ENCODE results near the gene NPC1L1. TPM values are rescaled to one million over a fixed set of nuclear protein-coding genes. Genes with fewer than 3 reads are reported as not detected.
"Not testable (repeated sequence)": the region's sequence is repeated elsewhere in the genome, so short reads cannot be mapped to it uniquely, and the experiment has no call there.

Gene NPC1L1
- total RNA-seq, 1 experiment from 2014 or later = not detected

- no peak for DNase-seq
- H3K9me3 ChIP-seq (replicated peaks) = peaks cover 6% of the 10 kb centered on the region; the same call in 1 of the 2 replicates
- H3K36me3 ChIP-seq = no peaks in the 10 kb centered on the region
- no peak overlapping the region for H3K27ac ChIP-seq
- no peaks in the 10 kb centered on the region for H3K4me1 ChIP-seq
- H3K27me3 ChIP-seq = no peaks in the 10 kb centered on the region
- no peak overlapping the region for H3K4me3 ChIP-seq
These were observed 29.2 kb downstream of the NPC1L1 start for GRCh38 chr7:44511863-44512468.

GRCh38 chr7:44511236-44511635 is 29.9 kb downstream of the NPC1L1 start:
- H3K9me3 ChIP-seq (replicated peaks) = peaks cover 7% of the 10 kb centered on the region; the same call in 1 of the 2 replicates
- no peak overlapping the region for H3K4me3 ChIP-seq
- no peaks in the 10 kb centered on the region for H3K4me1 ChIP-seq
- DNase-seq = no peak
- no peak overlapping the region for H3K27ac ChIP-seq
- no peaks in the 10 kb centered on the region for H3K36me3 ChIP-seq
- H3K27me3 ChIP-seq = no peaks in the 10 kb centered on the region

- DNase-seq = no peak
- peaks cover 5% of the 10 kb centered on the region; the same call in 1 of the 2 replicates for H3K27me3 ChIP-seq
- H3K27ac ChIP-seq = no peak overlapping the region
- H3K9me3 ChIP-seq (replicated peaks) = peaks cover 11% of the 10 kb centered on the region; the same call in 1 of the 2 replicates
- no peaks in the 10 kb centered on the region for H3K4me1 ChIP-seq
- H3K36me3 ChIP-seq = no peaks in the 10 kb centered on the region
- no peak overlapping the region for H3K4me3 ChIP-seq
These were observed 32.7 kb downstream of the NPC1L1 start for GRCh38 chr7:44508328-44509030.

- H3K4me1 ChIP-seq, H3K27ac ChIP-seq, H3K4me3 ChIP-seq, DNase-seq, H3K36me3 ChIP-seq, H3K27me3 ChIP-seq: not testable (repeated sequence)
- H3K9me3 ChIP-seq (replicated peaks) = peaks cover 11% of the 10 kb centered on the region; the same call in 1 of the 2 replicates
These were observed 34.4 kb downstream of the NPC1L1 start for GRCh38 chr7:44506592-44507288.

- Histone ChIP-seq H3K27me3 (peaks cover 8% of the 10 kb centered on the region; the same call in 1 of the 2 replicates), H3K9me3 (replicated peaks) (peaks cover 11% of the 10 kb centered on the region; the same call in 1 of the 2 replicates), H3K4me3 (no peak overlapping the region), H3K27ac (no peak overlapping the region), H3K36me3 (no peaks in the 10 kb centered on the region), H3K4me1 (no peaks in the 10 kb centered on the region)
- DNase-seq = no peak
These were observed 35.5 kb downstream of the NPC1L1 start for GRCh38 chr7:44505595-44505994.

- Histone ChIP-seq H3K4me3 (no peak overlapping the region), H3K4me1 (no peaks in the 10 kb centered on the region), H3K36me3 (no peaks in the 10 kb centered on the region), H3K27ac (no peak overlapping the region), H3K9me3 (replicated peaks) (no peaks in the 10 kb centered on the region), H3K27me3 (peaks cover 9% of the 10 kb centered on the region; the same call in 1 of the 2 replicates)
- DNase-seq = no peak
These were observed 42.7 kb downstream of the NPC1L1 start for GRCh38 chr7:44498230-44498954.

- Histone ChIP-seq H3K27ac (no peak overlapping the region), H3K36me3 (no peaks in the 10 kb centered on the region), H3K27me3 (peaks cover 9% of the 10 kb centered on the region; the same call in 1 of the 2 replicates), H3K9me3 (replicated peaks) (no peaks in the 10 kb centered on the region), H3K4me3 (no peak overlapping the region), H3K4me1 (no peaks in the 10 kb centered on the region)
- no peak for DNase-seq
These were observed 43.7 kb downstream of the NPC1L1 start for GRCh38 chr7:44497155-44498027.

GRCh38 chr7:44496385-44496784 is 44.7 kb downstream of the NPC1L1 start:
- DNase-seq = no peak
- H3K36me3 ChIP-seq = no peaks in the 10 kb centered on the region
- H3K27me3 ChIP-seq = peaks cover 5% of the 10 kb centered on the region; the same call in 1 of the 2 replicates
- no peaks in the 10 kb centered on the region for H3K4me1 ChIP-seq
- H3K4me3 ChIP-seq = no peak overlapping the region
- H3K27ac ChIP-seq = no peak overlapping the region
- H3K9me3 ChIP-seq (replicated peaks) = no peaks in the 10 kb centered on the region

GRCh38 chr7:44494960-44495359 is 46.2 kb downstream of the NPC1L1 start:
- no peak for DNase-seq
- no peak overlapping the region for H3K4me3 ChIP-seq
- no peaks in the 10 kb centered on the region for H3K36me3 ChIP-seq
- H3K9me3 ChIP-seq (replicated peaks) = no peaks in the 10 kb centered on the region
- no peaks in the 10 kb centered on the region for H3K4me1 ChIP-seq
- H3K27me3 ChIP-seq = peaks cover 5% of the 10 kb centered on the region; the same call in 1 of the 2 replicates
- no peak overlapping the region for H3K27ac ChIP-seq

- H3K27me3 ChIP-seq = no peaks in the 10 kb centered on the region
- H3K36me3 ChIP-seq = no peaks in the 10 kb centered on the region
- no peak for DNase-seq
- peak overlapping the region; percentile 75 for H3K4me3 ChIP-seq
- H3K9me3 ChIP-seq (replicated peaks) = no peaks in the 10 kb centered on the region
- H3K4me1 ChIP-seq = peaks cover 6% of the 10 kb centered on the region; the same call in 1 of the 2 replicates
- peak overlapping the region; percentile 96 for H3K27ac ChIP-seq
These were observed 49.9 kb downstream of the NPC1L1 start for GRCh38 chr7:44491229-44491628.

- peak; percentile 87 to 92 for DNase-seq
- Histone ChIP-seq H3K4me3 (peak within 1 kb of the TSS; percentile 75), H3K9me3 (replicated peaks) (no peaks in the 10 kb centered on the region), H3K36me3 (no peaks in the 10 kb centered on the region; the same call in 1 of the 2 replicates), H3K27ac (peak within 1 kb of the TSS; percentile 96), H3K4me1 (peaks cover 6% of the 10 kb centered on the region; the same call in 1 of the 2 replicates), H3K27me3 (no peaks in the 10 kb centered on the region)
These were observed 50.6 kb downstream of the NPC1L1 start, which contains the start of gene NUDCD3 for GRCh38 chr7:44490351-44491200. Gene NUDCD3, minus strand, starts transcription at chr7:44490658. Its CDS starts 58 bp downstream, at chr7:44490600.

GRCh38 chr7:44489955-44490350 is 51.2 kb downstream of the NPC1L1 start:
- no peaks in the 10 kb centered on the region for H3K27me3 ChIP-seq
- H3K36me3 ChIP-seq = peaks cover 4% of the 10 kb centered on the region
- H3K4me1 ChIP-seq = peaks cover 6% of the 10 kb centered on the region; the same call in 1 of the 2 replicates
- peak overlapping the region; percentile 96 for H3K27ac ChIP-seq
- no peak for DNase-seq
- peak overlapping the region; percentile 75 for H3K4me3 ChIP-seq
- H3K9me3 ChIP-seq (replicated peaks) = no peaks in the 10 kb centered on the region

GRCh38 chr7:44488955-44489354 is 52.2 kb downstream of the NPC1L1 start:
- Histone ChIP-seq H3K9me3 (replicated peaks) (no peaks in the 10 kb centered on the region), H3K4me1 (peaks cover 6% of the 10 kb centered on the region; the same call in 1 of the 2 replicates), H3K4me3 (peak overlapping the region; percentile 75; the same call in 1 of the 2 replicates), H3K27ac (no peak overlapping the region), H3K27me3 (no peaks in the 10 kb centered on the region), H3K36me3 (peaks cover 14% of the 10 kb centered on the region)
- DNase-seq = no peak
